Measurements from ENCODE around the gene MRC1. TPM values are rescaled to one million over a fixed set of nuclear protein-coding genes. Genes with fewer than 3 reads are reported as not detected.

The MRC1 gene
- total RNA-seq, 1 experiment from 2014 or later, result not detected

DNA sequence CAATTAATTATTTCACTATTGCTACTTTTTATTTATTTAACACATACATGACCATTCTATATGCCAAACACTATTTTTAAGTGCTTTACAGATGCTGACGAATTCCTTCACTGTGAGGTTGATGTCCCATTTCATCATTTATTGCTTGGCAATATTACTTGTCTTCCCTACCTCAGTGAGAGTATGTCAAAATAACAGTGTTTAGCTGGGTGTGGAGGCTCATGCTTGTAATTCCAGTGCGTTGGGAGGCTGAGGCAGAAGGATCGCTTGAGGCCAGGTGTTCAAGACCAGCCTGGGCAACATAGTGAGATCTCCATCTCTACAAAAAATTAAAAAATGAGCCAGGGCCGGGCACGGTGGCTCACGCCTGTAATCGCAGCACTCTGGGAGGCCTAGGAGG lies 19.8 kb upstream of the MRC1 start:
- no peaks in the 10 kb centered on the region for H3K9me2 ChIP-seq (replicated peaks; ENCODE audit: insufficient read depth, low read length)
- no peak overlapping the region for H2AFZ ChIP-seq (ENCODE audit: low read length)
- no peaks in the 10 kb centered on the region for H4K20me1 ChIP-seq (ENCODE audit: insufficient read depth, low read depth, low read length)
- H3K36me3 ChIP-seq (ENCODE audit: insufficient read depth, low read length), result no peaks in the 10 kb centered on the region
- no peak overlapping the region for H3K9ac ChIP-seq (ENCODE audit: low read length)
- H3K4me1 ChIP-seq (ENCODE audit: low read length), result no peaks in the 10 kb centered on the region
- no peak overlapping the region for H3K4me3 ChIP-seq (ENCODE audit: low read length)
- no peaks in the 10 kb centered on the region for H3K79me2 ChIP-seq (ENCODE audit: low read length)
- H3K27ac ChIP-seq (ENCODE audit: low read length), result no peak overlapping the region
- H3K9me3 ChIP-seq (ENCODE audit: low read length), result no peaks in the 10 kb centered on the region
- H3K27me3 ChIP-seq (ENCODE audit: low read length), result no peaks in the 10 kb centered on the region
- H3K4me2 ChIP-seq (ENCODE audit: low read depth, low read length, poor library complexity, severe bottlenecking), result no peak overlapping the region
- no peak for DNase-seq

DNA sequence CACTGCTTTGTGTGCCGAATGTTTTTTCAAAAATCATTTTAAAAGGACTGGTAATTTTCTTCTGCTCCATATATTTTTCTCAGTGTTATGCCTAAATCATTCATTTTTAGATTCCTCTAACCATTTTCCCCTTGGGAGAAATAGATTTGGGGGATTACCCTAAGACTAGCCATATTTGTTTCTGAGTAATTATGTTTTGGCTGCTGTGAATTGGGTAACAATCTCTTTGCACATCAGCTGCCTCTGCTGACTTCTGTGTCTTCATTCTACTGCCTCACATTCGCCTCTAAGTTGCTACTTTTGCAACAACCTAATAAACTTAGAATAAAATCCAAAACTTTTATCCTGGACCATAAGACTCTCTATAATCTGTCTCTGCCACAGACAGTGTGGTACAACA lies 18.5 kb upstream of the MRC1 start:
- no peaks in the 10 kb centered on the region for H4K20me1 ChIP-seq (ENCODE audit: insufficient read depth, low read depth, low read length)
- H3K4me2 ChIP-seq (ENCODE audit: low read depth, low read length, poor library complexity, severe bottlenecking), result no peak overlapping the region
- no peaks in the 10 kb centered on the region for H3K79me2 ChIP-seq (ENCODE audit: low read length)
- H3K36me3 ChIP-seq (ENCODE audit: insufficient read depth, low read length), result no peaks in the 10 kb centered on the region
- no peaks in the 10 kb centered on the region for H3K4me1 ChIP-seq (ENCODE audit: low read length)
- H3K9me2 ChIP-seq (replicated peaks; ENCODE audit: insufficient read depth, low read length), result no peaks in the 10 kb centered on the region
- DNase-seq, result no peak
- H3K27me3 ChIP-seq (ENCODE audit: low read length), result no peaks in the 10 kb centered on the region
- H3K4me3 ChIP-seq (ENCODE audit: low read length), result no peak overlapping the region
- H3K9ac ChIP-seq (ENCODE audit: low read length), result no peak overlapping the region
- H3K27ac ChIP-seq (ENCODE audit: low read length), result no peak overlapping the region
- H3K9me3 ChIP-seq (ENCODE audit: low read length), result no peaks in the 10 kb centered on the region
- no peak overlapping the region for H2AFZ ChIP-seq (ENCODE audit: low read length)

- no peaks in the 10 kb centered on the region for H3K27me3 ChIP-seq (ENCODE audit: low read length)
- H3K9ac ChIP-seq (ENCODE audit: low read length), result no peak overlapping the region
- H4K20me1 ChIP-seq (ENCODE audit: insufficient read depth, low read depth, low read length), result no peaks in the 10 kb centered on the region
- DNase-seq, result no peak
- H3K4me2 ChIP-seq (ENCODE audit: low read depth, low read length, poor library complexity, severe bottlenecking), result no peak overlapping the region
- H3K9me3 ChIP-seq (ENCODE audit: low read length), result no peaks in the 10 kb centered on the region
- no peak overlapping the region for H2AFZ ChIP-seq (ENCODE audit: low read length)
- no peak overlapping the region for H3K4me3 ChIP-seq (ENCODE audit: low read length)
- H3K36me3 ChIP-seq (ENCODE audit: insufficient read depth, low read length), result no peaks in the 10 kb centered on the region
- H3K79me2 ChIP-seq (ENCODE audit: low read length), result no peaks in the 10 kb centered on the region
- H3K9me2 ChIP-seq (replicated peaks; ENCODE audit: insufficient read depth, low read length), result no peaks in the 10 kb centered on the region
- H3K27ac ChIP-seq (ENCODE audit: low read length), result no peak overlapping the region
- no peaks in the 10 kb centered on the region for H3K4me1 ChIP-seq (ENCODE audit: low read length)
Observed at GRCh38 chr10:17792991-17793390, 16.2 kb upstream of the MRC1 start.

DNA sequence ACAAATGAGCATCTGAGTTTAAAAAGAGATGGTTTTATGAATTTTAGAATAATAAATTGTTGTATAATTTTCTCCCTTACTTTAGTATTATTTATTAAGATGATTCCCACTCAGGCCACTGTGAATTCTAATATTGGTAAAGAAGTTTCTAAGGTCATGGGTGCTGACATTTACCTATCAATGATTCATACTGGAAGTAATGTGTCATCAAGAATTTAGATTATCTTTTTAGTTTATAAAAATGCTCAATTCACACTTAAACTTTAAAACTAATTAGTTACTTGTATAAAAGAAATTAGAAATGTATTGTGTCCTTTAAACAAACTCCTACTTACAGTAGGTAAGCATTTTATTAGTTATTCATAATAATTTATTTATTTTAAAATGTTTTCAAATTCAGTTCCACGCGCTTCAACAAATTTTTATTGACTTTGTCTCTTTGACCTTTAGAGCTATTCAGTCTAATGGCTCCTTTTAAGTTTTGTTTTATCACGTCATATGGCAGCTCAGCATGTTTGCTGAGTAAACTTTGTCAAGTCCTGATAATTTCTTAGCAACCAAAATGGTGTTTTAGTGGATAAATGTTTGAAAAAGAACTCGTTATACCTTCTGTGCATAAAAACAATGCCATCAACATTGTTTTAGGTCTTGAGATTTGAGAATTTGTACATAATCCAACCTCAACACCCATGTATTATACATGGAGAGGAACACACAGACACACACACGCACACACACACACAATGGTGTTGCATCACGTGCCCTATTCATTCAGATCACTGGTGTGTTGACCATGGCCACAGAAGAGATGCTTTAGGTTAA lies 15.1 kb upstream of the MRC1 start:
- no peaks in the 10 kb centered on the region for H3K79me2 ChIP-seq (ENCODE audit: low read length)
- no peak overlapping the region for H2AFZ ChIP-seq (ENCODE audit: low read length)
- H3K4me1 ChIP-seq (ENCODE audit: low read length), result no peaks in the 10 kb centered on the region
- no peaks in the 10 kb centered on the region for H3K27me3 ChIP-seq (ENCODE audit: low read length)
- no peaks in the 10 kb centered on the region for H3K9me2 ChIP-seq (replicated peaks; ENCODE audit: insufficient read depth, low read length)
- no peak for DNase-seq
- no peaks in the 10 kb centered on the region for H4K20me1 ChIP-seq (ENCODE audit: insufficient read depth, low read depth, low read length)
- no peaks in the 10 kb centered on the region for H3K9me3 ChIP-seq (ENCODE audit: low read length)
- no peaks in the 10 kb centered on the region for H3K36me3 ChIP-seq (ENCODE audit: insufficient read depth, low read length)
- no peak overlapping the region for H3K4me3 ChIP-seq (ENCODE audit: low read length)
- no peak overlapping the region for H3K9ac ChIP-seq (ENCODE audit: low read length)
- no peak overlapping the region for H3K27ac ChIP-seq (ENCODE audit: low read length)
- H3K4me2 ChIP-seq (ENCODE audit: low read depth, low read length, poor library complexity, severe bottlenecking), result no peak overlapping the region

DNA sequence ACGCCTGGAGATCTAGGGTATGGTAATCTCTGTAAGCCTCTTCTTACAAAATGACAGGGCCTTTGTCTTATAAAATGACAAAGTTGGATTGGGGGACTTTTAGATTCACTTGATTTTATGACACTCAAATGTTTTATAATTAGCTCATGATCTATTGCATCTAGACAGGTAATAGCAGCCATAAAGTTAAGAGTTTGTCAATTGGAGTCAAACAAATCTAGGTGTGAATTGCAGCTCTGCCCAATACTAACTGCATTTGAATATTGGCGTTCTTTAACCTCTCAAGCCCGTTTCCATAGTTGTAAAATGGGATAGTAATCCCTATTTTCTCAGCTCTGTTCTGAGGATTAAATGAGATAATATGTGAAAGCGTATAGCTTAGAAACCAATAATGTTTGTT lies 14.1 kb upstream of the MRC1 start:
- Histone ChIP-seq H3K9ac (ENCODE audit: low read length) (no peak overlapping the region), H3K9me3 (ENCODE audit: low read length) (no peaks in the 10 kb centered on the region), H3K36me3 (ENCODE audit: insufficient read depth, low read length) (no peaks in the 10 kb centered on the region), H2AFZ (ENCODE audit: low read length) (no peak overlapping the region), H3K27me3 (ENCODE audit: low read length) (no peaks in the 10 kb centered on the region), H3K79me2 (ENCODE audit: low read length) (no peaks in the 10 kb centered on the region), H4K20me1 (ENCODE audit: insufficient read depth, low read depth, low read length) (no peaks in the 10 kb centered on the region), H3K4me2 (ENCODE audit: low read depth, low read length, poor library complexity, severe bottlenecking) (no peak overlapping the region), H3K4me3 (ENCODE audit: low read length) (no peak overlapping the region), H3K27ac (ENCODE audit: low read length) (no peak overlapping the region), H3K9me2 (replicated peaks; ENCODE audit: insufficient read depth, low read length) (no peaks in the 10 kb centered on the region), H3K4me1 (ENCODE audit: low read length) (no peaks in the 10 kb centered on the region)
- no peak for DNase-seq

DNA sequence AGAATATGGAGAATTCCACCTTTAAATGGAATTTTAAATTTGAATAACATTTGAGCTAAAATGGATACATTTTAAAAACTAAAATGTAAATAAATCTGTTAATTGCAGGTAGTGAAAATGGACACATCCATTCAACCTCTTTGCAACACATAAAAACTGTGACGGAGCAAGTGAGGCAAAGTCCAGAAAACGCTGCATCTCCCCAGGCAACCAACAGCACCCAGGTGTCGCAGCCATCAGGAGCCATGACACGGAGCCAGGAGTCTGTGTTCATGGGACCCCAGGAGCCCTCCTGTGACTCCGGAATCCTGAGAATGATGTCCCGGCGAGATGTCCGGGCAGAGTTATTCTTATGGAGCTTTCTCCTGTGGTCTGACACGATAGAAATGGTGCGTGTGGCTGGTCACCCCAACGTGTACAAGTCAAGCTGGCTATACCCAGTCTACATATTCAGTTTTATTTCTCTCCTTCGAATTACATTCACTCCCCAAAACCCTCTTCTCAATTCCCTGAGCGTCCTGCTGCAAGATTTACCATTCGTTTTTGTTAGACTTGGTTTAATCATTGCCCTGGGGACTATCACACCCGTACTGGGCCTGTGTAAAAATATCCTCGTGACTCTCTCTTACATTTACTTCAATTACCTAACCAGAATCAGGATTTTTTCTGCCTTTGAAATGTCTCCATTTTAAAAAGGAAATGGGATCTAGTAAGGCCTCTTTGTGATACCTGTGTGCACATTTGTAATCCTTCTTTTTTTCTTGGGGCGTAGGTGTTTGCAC lies 13.1 kb upstream of the MRC1 start:
- Histone ChIP-seq H3K27me3 (ENCODE audit: low read length) (no peaks in the 10 kb centered on the region), H3K27ac (ENCODE audit: low read length) (no peak overlapping the region), H3K9me3 (ENCODE audit: low read length) (no peaks in the 10 kb centered on the region), H3K4me3 (ENCODE audit: low read length) (no peak overlapping the region), H3K79me2 (ENCODE audit: low read length) (no peaks in the 10 kb centered on the region), H3K4me2 (ENCODE audit: low read depth, low read length, poor library complexity, severe bottlenecking) (no peak overlapping the region), H3K9ac (ENCODE audit: low read length) (no peak overlapping the region), H3K9me2 (replicated peaks; ENCODE audit: insufficient read depth, low read length) (no peaks in the 10 kb centered on the region), H2AFZ (ENCODE audit: low read length) (no peak overlapping the region), H3K36me3 (ENCODE audit: insufficient read depth, low read length) (no peaks in the 10 kb centered on the region), H3K4me1 (ENCODE audit: low read length) (no peaks in the 10 kb centered on the region), H4K20me1 (ENCODE audit: insufficient read depth, low read depth, low read length) (no peaks in the 10 kb centered on the region)
- no peak for DNase-seq

DNA sequence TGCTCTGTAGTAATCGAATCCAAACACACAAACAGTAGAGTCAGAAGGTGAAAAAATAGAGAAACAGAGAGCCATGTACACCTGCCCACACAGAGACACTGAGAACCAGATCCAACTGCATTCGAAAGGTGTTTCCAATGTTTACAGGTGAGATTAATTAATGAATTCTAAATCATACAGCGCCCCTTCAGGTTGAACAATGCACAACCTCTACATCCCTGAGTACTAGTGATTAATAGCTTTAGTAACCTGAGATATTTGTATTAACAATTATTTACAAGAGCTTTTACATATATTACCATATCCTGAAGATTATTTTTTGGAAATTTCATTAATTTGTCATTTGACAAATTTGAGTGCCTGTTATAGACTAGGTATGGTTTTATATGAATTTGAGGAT lies 7.6 kb upstream of the MRC1 start:
- H4K20me1 ChIP-seq (ENCODE audit: insufficient read depth, low read depth, low read length), result no peaks in the 10 kb centered on the region
- H3K9me2 ChIP-seq (replicated peaks; ENCODE audit: insufficient read depth, low read length), result no peaks in the 10 kb centered on the region
- DNase-seq, result no peak
- H3K9me3 ChIP-seq (ENCODE audit: low read length), result no peaks in the 10 kb centered on the region
- no peak overlapping the region for H3K9ac ChIP-seq (ENCODE audit: low read length)
- H3K79me2 ChIP-seq (ENCODE audit: low read length), result no peaks in the 10 kb centered on the region
- H3K4me1 ChIP-seq (ENCODE audit: low read length), result peaks cover 14% of the 10 kb centered on the region
- H2AFZ ChIP-seq (ENCODE audit: low read length), result no peak overlapping the region
- no peaks in the 10 kb centered on the region for H3K27me3 ChIP-seq (ENCODE audit: low read length)
- no peak overlapping the region for H3K27ac ChIP-seq (ENCODE audit: low read length)
- no peak overlapping the region for H3K4me3 ChIP-seq (ENCODE audit: low read length)
- H3K36me3 ChIP-seq (ENCODE audit: insufficient read depth, low read length), result no peaks in the 10 kb centered on the region
- H3K4me2 ChIP-seq (ENCODE audit: low read depth, low read length, poor library complexity, severe bottlenecking), result no peak overlapping the region

DNA sequence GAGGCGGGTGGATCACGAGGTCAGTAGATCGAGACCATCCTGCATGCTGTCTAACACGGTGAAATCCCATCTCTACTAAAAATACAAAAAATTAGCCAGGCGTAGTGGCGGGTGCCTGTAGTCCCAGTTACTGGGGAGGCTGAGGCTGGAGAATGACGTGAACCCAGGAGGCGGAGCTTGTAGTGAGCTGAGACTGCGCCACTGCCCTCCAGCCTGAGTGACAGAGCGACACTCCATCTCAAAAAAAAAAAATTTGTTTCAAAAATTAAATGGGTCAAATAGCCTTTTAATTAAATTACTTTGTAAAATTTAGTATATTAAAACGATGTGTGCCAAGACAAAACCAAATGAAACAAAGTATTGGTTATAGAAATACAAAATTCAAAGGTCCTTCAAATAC lies 6.8 kb upstream of the MRC1 start:
- H3K4me2 ChIP-seq (ENCODE audit: low read depth, low read length, poor library complexity, severe bottlenecking), result no peak overlapping the region
- no peaks in the 10 kb centered on the region for H3K9me3 ChIP-seq (ENCODE audit: low read length)
- no peak overlapping the region for H3K27ac ChIP-seq (ENCODE audit: low read length)
- H3K36me3 ChIP-seq (ENCODE audit: insufficient read depth, low read length), result no peaks in the 10 kb centered on the region
- H3K79me2 ChIP-seq (ENCODE audit: low read length), result no peaks in the 10 kb centered on the region
- no peak overlapping the region for H3K4me3 ChIP-seq (ENCODE audit: low read length)
- H3K9ac ChIP-seq (ENCODE audit: low read length), result no peak overlapping the region
- peaks cover 14% of the 10 kb centered on the region for H3K4me1 ChIP-seq (ENCODE audit: low read length)
- no peak overlapping the region for H2AFZ ChIP-seq (ENCODE audit: low read length)
- H3K9me2 ChIP-seq (replicated peaks; ENCODE audit: insufficient read depth, low read length), result no peaks in the 10 kb centered on the region
- no peaks in the 10 kb centered on the region for H3K27me3 ChIP-seq (ENCODE audit: low read length)
- no peak for DNase-seq
- no peaks in the 10 kb centered on the region for H4K20me1 ChIP-seq (ENCODE audit: insufficient read depth, low read depth, low read length)

All from Karpas-422 (cell line).